ENCODE data around the gene ORC3. TPM values are rescaled to one million over a fixed set of nuclear protein-coding genes. Genes with fewer than 3 reads are reported as not detected.

Gene ORC3
- total RNA-seq, 4 donors from 2014 or later = 17.1 to 30.6 (median 22.3) TPM

- no peak overlapping the region for H3K4me3 ChIP-seq
- TF ChIP-seq, protein P1, sequence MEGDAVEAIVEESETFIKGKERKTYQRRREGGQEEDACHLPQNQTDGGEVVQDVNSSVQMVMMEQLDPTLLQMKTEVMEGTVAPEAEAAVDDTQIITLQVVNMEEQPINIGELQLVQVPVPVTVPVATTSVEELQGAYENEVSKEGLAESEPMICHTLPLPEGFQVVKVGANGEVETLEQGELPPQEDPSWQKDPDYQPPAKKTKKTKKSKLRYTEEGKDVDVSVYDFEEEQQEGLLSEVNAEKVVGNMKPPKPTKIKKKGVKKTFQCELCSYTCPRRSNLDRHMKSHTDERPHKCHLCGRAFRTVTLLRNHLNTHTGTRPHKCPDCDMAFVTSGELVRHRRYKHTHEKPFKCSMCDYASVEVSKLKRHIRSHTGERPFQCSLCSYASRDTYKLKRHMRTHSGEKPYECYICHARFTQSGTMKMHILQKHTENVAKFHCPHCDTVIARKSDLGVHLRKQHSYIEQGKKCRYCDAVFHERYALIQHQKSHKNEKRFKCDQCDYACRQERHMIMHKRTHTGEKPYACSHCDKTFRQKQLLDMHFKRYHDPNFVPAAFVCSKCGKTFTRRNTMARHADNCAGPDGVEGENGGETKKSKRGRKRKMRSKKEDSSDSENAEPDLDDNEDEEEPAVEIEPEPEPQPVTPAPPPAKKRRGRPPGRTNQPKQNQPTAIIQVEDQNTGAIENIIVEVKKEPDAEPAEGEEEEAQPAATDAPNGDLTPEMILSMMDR (IDR thresholded peaks at IDR 0.05) = no peak
- TF ChIP-seq POLR2A (IDR thresholded peaks at IDR 0.05) = no peak
- no peak for DNase-seq (ENCODE audit: low spot score in 2 of 2)
- H3K36me3 ChIP-seq = peaks cover 0 to 88% (median 11%) of the 10 kb centered on the region in 3 donors
- H3K27me3 ChIP-seq = no peaks in the 10 kb centered on the region
- 92 to 99% methylated on average over 5 of the region's 5 CpGs for WGBS, 2 donors
- peaks cover 0 to 9% (median 0%) of the 10 kb centered on the region in 4 donors for H3K4me1 ChIP-seq
- H3K9me3 ChIP-seq = no peaks in the 10 kb centered on the region
- no peak overlapping the region for H3K27ac ChIP-seq
Observed at GRCh38 chr6:87673237-87673636, 83.3 kb downstream of the ORC3 start.

DNA sequence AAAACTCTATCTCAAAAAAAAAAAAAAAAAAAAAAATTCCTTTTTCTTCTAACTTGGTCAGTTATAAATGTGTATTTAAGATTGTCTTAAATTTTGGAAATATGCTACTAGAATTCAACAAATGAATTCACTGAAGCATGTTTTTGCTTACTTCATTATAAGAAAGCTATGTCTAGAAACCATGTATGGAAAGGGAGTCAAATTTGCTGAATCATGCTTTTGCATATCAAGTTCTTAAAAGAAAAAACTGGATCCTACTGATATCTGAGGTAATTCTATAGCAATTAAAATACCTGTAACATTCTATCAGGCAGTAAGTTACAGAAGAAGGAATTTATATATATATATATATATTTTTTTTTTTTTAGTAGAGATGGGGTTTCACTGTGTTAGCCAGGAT, 84.4 kb downstream of the ORC3 start:
- Histone ChIP-seq H3K9me3 (no peaks in the 10 kb centered on the region), H3K36me3 (peaks cover 0 to 89% (median 11%) of the 10 kb centered on the region in 3 donors), H3K4me1 (peaks cover 0 to 9% (median 0%) of the 10 kb centered on the region in 4 donors), H3K27me3 (no peaks in the 10 kb centered on the region), H3K4me3 (no peak overlapping the region), H3K27ac (no peak overlapping the region)
- DNase-seq (ENCODE audit: low spot score in 2 of 2) = no peak
- TF ChIP-seq, protein P1 (IDR thresholded peaks at IDR 0.05) = no peak
- TF ChIP-seq EP300 (IDR thresholded peaks at IDR 0.05) = no peak
- TF ChIP-seq POLR2A (IDR thresholded peaks at IDR 0.05) = no peak

- Histone ChIP-seq H3K4me3 (no peak overlapping the region), H3K27ac (no peak overlapping the region), H3K9me3 (no peaks in the 10 kb centered on the region), H3K36me3 (peaks cover 0 to 82% (median 11%) of the 10 kb centered on the region in 3 donors), H3K4me1 (peaks cover 0 to 9% (median 0%) of the 10 kb centered on the region in 4 donors), H3K27me3 (no peaks in the 10 kb centered on the region)
- DNase-seq (ENCODE audit: low spot score in 2 of 2) = no peak
- TF ChIP-seq POLR2A (IDR thresholded peaks at IDR 0.05) (no peak), EP300 (IDR thresholded peaks at IDR 0.05) (no peak)
- TF ChIP-seq, protein P1 (IDR thresholded peaks at IDR 0.05) = no peak
- 56 to 64% methylated on average over 4 of the region's 4 CpGs for WGBS, 2 donors
Observed at GRCh38 chr6:87675004-87675681, 85.2 kb downstream of the ORC3 start.

DNA sequence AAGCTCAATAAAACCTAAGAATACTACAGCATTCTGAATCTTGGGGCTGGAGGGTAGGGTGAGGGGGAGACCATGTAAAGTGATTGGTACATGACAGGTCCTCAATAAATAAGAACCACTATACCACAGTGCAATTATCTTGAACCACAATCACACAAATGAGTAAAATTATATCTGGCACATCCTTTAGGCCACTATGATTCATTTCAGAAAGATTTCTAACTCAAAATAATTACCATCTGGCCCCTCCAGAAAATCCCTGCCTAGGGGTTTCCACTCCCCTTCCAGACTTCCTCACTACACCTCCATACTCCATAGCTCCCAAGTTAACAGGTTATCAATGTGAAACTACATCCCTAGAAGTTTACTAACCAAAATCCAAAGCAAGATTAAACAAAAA, 92.4 kb downstream of the ORC3 start:
- no peaks in the 10 kb centered on the region for H3K9me3 ChIP-seq
- peaks cover 0 to 27% (median 0%) of the 10 kb centered on the region in 3 donors for H3K36me3 ChIP-seq
- H3K27ac ChIP-seq = no peak overlapping the region
- no peaks in the 10 kb centered on the region for H3K27me3 ChIP-seq
- H3K4me1 ChIP-seq = peaks cover 0 to 40% (median 11%) of the 10 kb centered on the region in 4 donors
- no peak for DNase-seq (ENCODE audit: low spot score in 2 of 2)
- TF ChIP-seq, protein P1 (IDR thresholded peaks at IDR 0.05) = no peak
- TF ChIP-seq EP300 (IDR thresholded peaks at IDR 0.05) (no peak), POLR2A (IDR thresholded peaks at IDR 0.05) (no peak)
- H3K4me3 ChIP-seq = no peak overlapping the region

DNA sequence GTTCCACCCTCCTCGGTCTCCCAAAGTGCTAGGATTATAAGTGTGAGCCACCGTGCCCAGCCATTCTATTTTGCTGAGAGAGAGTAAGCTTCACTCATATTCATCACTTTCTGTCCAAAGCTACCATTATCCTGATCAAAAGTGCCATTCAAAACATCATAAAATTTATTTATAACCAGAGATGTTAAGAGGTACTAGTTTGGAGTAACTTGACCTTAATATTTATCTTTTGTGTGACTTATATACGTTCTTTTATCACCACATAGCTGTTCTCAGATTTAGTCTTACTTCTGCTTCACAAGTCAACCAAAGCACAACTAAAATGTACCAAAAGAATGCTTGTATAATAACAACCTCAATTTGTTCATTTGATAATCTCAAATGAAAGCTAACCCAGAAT, 94.0 kb downstream of the ORC3 start:
- Histone ChIP-seq H3K4me3 (no peak overlapping the region), H3K27me3 (no peaks in the 10 kb centered on the region), H3K4me1 (peaks cover 0 to 56% (median 11%) of the 10 kb centered on the region in 4 donors), H3K36me3 (peaks cover 0 to 11% (median 0%) of the 10 kb centered on the region in 3 donors), H3K27ac (no peak overlapping the region), H3K9me3 (no peaks in the 10 kb centered on the region)
- DNase-seq (ENCODE audit: low spot score in 2 of 2) = no peak
- TF ChIP-seq EP300 (IDR thresholded peaks at IDR 0.05) (no peak), POLR2A (IDR thresholded peaks at IDR 0.05) (no peak)
- TF ChIP-seq, protein P1 (IDR thresholded peaks at IDR 0.05) = no peak
- 80 to 88% methylated on average over 3 of the region's 3 CpGs for WGBS, 2 donors
